ENCODE results near the gene MICAL1.

Gene MICAL1

GRCh38 chr6:109482905-109483734 is 27.5 kb upstream of the MICAL1 start, which contains the start of gene ZBTB24:
Gene ZBTB24 (minus strand): TSS chr6:109483219. CDS start chr6:109482026, 1,193 bp downstream.
- DNase-seq (ENCODE audit: low read depth in 1 of 2, low spot score in 1 of 2) = peak; percentile 78 to 87
- H3K27me3 ChIP-seq (ENCODE audit: insufficient read depth, poor library complexity, severe bottlenecking) = no peaks in the 10 kb centered on the region
- peak; percentile 59; the same call in 1 of the 2 replicates for TF ChIP-seq POLR2AphosphoS5 (IDR thresholded peaks at IDR 0.05; ENCODE audit: low read depth)
- no peak for TF ChIP-seq CTCF (IDR thresholded peaks at IDR 0.05; ENCODE audit: insufficient read depth, low read length)
- peak; percentile 32 for TF ChIP-seq REST (IDR thresholded peaks at IDR 0.05; ENCODE audit: insufficient replicate concordance, low read depth)
- peak within 1 kb of the TSS; percentile 91 for H3K4me3 ChIP-seq (replicated peaks; ENCODE audit: insufficient read depth, low read length)
- peak within 1 kb of the TSS; percentile 77 for H3K27ac ChIP-seq (replicated peaks)

GRCh38 chr6:109480993-109481480 is 25.5 kb upstream of the MICAL1 start:
- no peak overlapping the region for H3K27ac ChIP-seq (replicated peaks)
- TF ChIP-seq POLR2AphosphoS5 (IDR thresholded peaks at IDR 0.05; ENCODE audit: low read depth) (no peak), CTCF (IDR thresholded peaks at IDR 0.05; ENCODE audit: insufficient read depth, low read length) (no peak), REST (IDR thresholded peaks at IDR 0.05; ENCODE audit: insufficient replicate concordance, low read depth) (no peak), SPI1 (IDR thresholded peaks at IDR 0.05; ENCODE audit: borderline replicate concordance, low read depth) (no peak), GABPA (IDR thresholded peaks at IDR 0.05; ENCODE audit: low read depth) (no peak)
- no peaks in the 10 kb centered on the region for H3K27me3 ChIP-seq (ENCODE audit: insufficient read depth, poor library complexity, severe bottlenecking)
- no peak for DNase-seq (ENCODE audit: low read depth in 1 of 2, low spot score in 1 of 2)
- no peak overlapping the region for H3K4me3 ChIP-seq (replicated peaks; ENCODE audit: insufficient read depth, low read length)

- Histone ChIP-seq H3K27me3 (ENCODE audit: insufficient read depth, poor library complexity, severe bottlenecking) (no peaks in the 10 kb centered on the region), H3K4me3 (replicated peaks; ENCODE audit: insufficient read depth, low read length) (no peak overlapping the region), H3K27ac (replicated peaks) (no peak overlapping the region)
- no peak for DNase-seq (ENCODE audit: low read depth in 1 of 2, low spot score in 1 of 2)
- no peak for TF ChIP-seq REST (IDR thresholded peaks at IDR 0.05; ENCODE audit: insufficient replicate concordance, low read depth)
- no peak for TF ChIP-seq GABPA (IDR thresholded peaks at IDR 0.05; ENCODE audit: low read depth)
- no peak for TF ChIP-seq SPI1 (IDR thresholded peaks at IDR 0.05; ENCODE audit: borderline replicate concordance, low read depth)
- no peak for TF ChIP-seq CTCF (IDR thresholded peaks at IDR 0.05; ENCODE audit: insufficient read depth, low read length)
- TF ChIP-seq POLR2AphosphoS5 (IDR thresholded peaks at IDR 0.05; ENCODE audit: low read depth) = no peak
Measured at GRCh38 chr6:109478841-109479624, 23.5 kb upstream of the MICAL1 start.
